CD14-positive monocyte (primary cell): ENCODE results near the gene MTTP. TPM values are rescaled to one million over a fixed set of nuclear protein-coding genes. Genes with fewer than 3 reads are reported as not detected.

Source experiments
- DNase-seq, 3 donors: peaks; one replicate each; pipeline ENCODE4 v3.0.0-alpha.2; 2011 to 2022
- H2AFZ ChIP-seq: 2 replicates; pipeline ENCODE4 v1.6.0; 2012; ENCODE audit warnings: mild to moderate bottlenecking, low read depth, low read length, inconsistent platforms; ENCODE audit not compliant: insufficient read depth, poor library complexity, severe bottlenecking
- H3K27ac ChIP-seq, 2 donors: 1 replicate in 1 of 2; 2 replicates in 1 of 2; pipeline ENCODE4 v1.5.1; 2012 to 2013; ENCODE audit warnings: low read length in 2 of 2, control low read depth in 1 of 2, inconsistent platforms in 1 of 2, low read depth in 1 of 2, mild to moderate bottlenecking in 1 of 2
- H3K27me3 ChIP-seq, 2 donors: one replicate each; pipeline versions ENCODE4 v1.6.0 to v1.6.1; 2011 to 2013; ENCODE audit warnings: low read length in 2 of 2; ENCODE audit not compliant: control insufficient read depth in 2 of 2, insufficient read depth in 2 of 2
- H3K36me3 ChIP-seq, 2 donors: replicated peaks in 1 of 2; 1 replicate in 1 of 2; 2 replicates in 1 of 2; pipeline versions ENCODE4 v1.5.1 to v1.6.1; 2012 to 2013; ENCODE audit warnings: low read length in 2 of 2, control low read depth in 1 of 2, inconsistent platforms in 1 of 2, mild to moderate bottlenecking in 1 of 2; ENCODE audit not compliant: insufficient read depth in 2 of 2, control insufficient read depth in 1 of 2
- H3K4me1 ChIP-seq, 2 donors: 1 replicate in 1 of 2; 2 replicates in 1 of 2; pipeline versions ENCODE4 v1.5.1 to v1.6.1; 2012 to 2013; ENCODE audit warnings: low read length in 2 of 2, control low read depth in 1 of 2, inconsistent platforms in 1 of 2, mild to moderate bottlenecking in 1 of 2, moderate library complexity in 1 of 2; ENCODE audit not compliant: insufficient read depth in 2 of 2, control insufficient read depth in 1 of 2
- H3K4me2 ChIP-seq: replicated peaks from 2 replicates; pipeline ENCODE3; 2012; ENCODE audit warnings: low read length, moderate library complexity, mild to moderate bottlenecking; ENCODE audit not compliant: poor library complexity, severe bottlenecking; ENCODE audit errors: extremely low read depth
- H3K4me3 ChIP-seq, 3 experiments: fragments of 200-600 bp in 1 of 3; sonication (generic) in 1 of 3; replicated peaks in 1 of 3; 1 replicate in 2 of 3; 2 replicates in 1 of 3; pipeline ENCODE4 v1.5.1; 2011 to 2013; ENCODE audit warnings: low read length in 3 of 3, mild to moderate bottlenecking in 3 of 3, control low read depth in 2 of 3, low read depth in 2 of 3, inconsistent platforms in 1 of 3, moderate library complexity in 1 of 3
- H3K79me2 ChIP-seq: 2 replicates; pipeline ENCODE4 v1.6.0; 2012; ENCODE audit warnings: mild to moderate bottlenecking, control low read depth, inconsistent platforms, low read length, moderate library complexity; ENCODE audit not compliant: insufficient read depth
- H3K9ac ChIP-seq: 2 replicates; pipeline ENCODE4 v1.6.0; 2017; ENCODE audit warnings: low read length, mild to moderate bottlenecking; ENCODE audit not compliant: insufficient read depth, poor library complexity, severe bottlenecking
- H3K9me3 ChIP-seq, 2 donors: replicated peaks in 1 of 2; 1 replicate in 1 of 2; 2 replicates in 1 of 2; pipeline versions ENCODE4 v1.5.1 to v1.6.1; 2012 to 2013; ENCODE audit warnings: low read length in 2 of 2, control low read depth in 1 of 2; ENCODE audit not compliant: control insufficient read depth in 1 of 2, insufficient read depth in 1 of 2
- H4K20me1 ChIP-seq: 2 replicates; pipeline ENCODE4 v1.6.0; 2012; ENCODE audit warnings: mild to moderate bottlenecking, low read length, control low read depth, moderate library complexity; ENCODE audit not compliant: insufficient read depth
- H3K27ac Mint-ChIP-seq, 7 donors: one replicate each; pipeline ENCODE4 v1.8.0; 2020; ENCODE audit warnings: mild to moderate bottlenecking in 7 of 7, mixed read lengths in 7 of 7, moderate library complexity in 6 of 7, inconsistent platforms in 2 of 7
- H3K27me3 Mint-ChIP-seq, 3 donors: one replicate each; pipeline ENCODE4 v1.8.0; 2021 to 2022; ENCODE audit warnings: low read depth in 3 of 3, mild to moderate bottlenecking in 3 of 3, mixed read lengths in 3 of 3, moderate library complexity in 3 of 3, inconsistent platforms in 1 of 3
- H3K36me3 Mint-ChIP-seq, 2 donors: one replicate each; pipeline ENCODE4 v1.8.0; 2020; ENCODE audit warnings: mixed read lengths in 2 of 2, inconsistent platforms in 1 of 2, mild to moderate bottlenecking in 1 of 2
- H3K4me1 Mint-ChIP-seq: one replicate; pipeline ENCODE4 v1.8.0; 2020; ENCODE audit warnings: mild to moderate bottlenecking, mixed read lengths
- H3K4me3 Mint-ChIP-seq, 2 donors: one replicate each; pipeline ENCODE4 v1.8.0; 2020; ENCODE audit warnings: mild to moderate bottlenecking in 2 of 2, mixed read lengths in 2 of 2, moderate library complexity in 1 of 2
- H3K9me3 Mint-ChIP-seq, 7 donors: one replicate each; pipeline ENCODE4 v1.8.0; 2020 to 2022; ENCODE audit warnings: mixed read lengths in 7 of 7, mild to moderate bottlenecking in 6 of 7, moderate library complexity in 6 of 7, inconsistent platforms in 2 of 7
- CTCF ChIP-seq: fragments of 200-600 bp; IDR thresholded peaks from one replicate; pipeline ENCODE4 v1.8.0; 2022; ENCODE audit warnings: antibody characterized with exemption, mild to moderate bottlenecking
- WGBS: methylation state at CpG from one replicate; pipeline ENCODE4 v1.1.5; 2013; ENCODE audit warnings: missing lambda C conversion rate; ENCODE audit not compliant: insufficient coverage; 5-methylcytosine and 5-hydroxymethylcytosine counted together
- intact Hi-C, 2 donors: fragments of 100-400 bp; cut with micrococcal nuclease; formaldehyde crosslinking; loops; one replicate each; pipeline versions ENCODE4 v1.15.0 to v1.15.1; 2023
- polyA plus RNA-seq, 3 donors: library from polyadenylated mRNA; depleted of rRNA in 1 of 3; unstranded in 2 of 3; stranded (reverse) in 1 of 3; fragments of 300-500 nt in 2 of 3; fragments of >200 nt in 1 of 3; fragmentation: Illumina TruSeq in 2 of 3; gene quantifications; 1 replicate in 2 of 3; 2 replicates in 1 of 3; pipeline ENCODE4 v1.2.3, GENCODE V29; 2012 to 2021

Gene MTTP
- polyA plus RNA-seq, 3 donors = not detected

- intact Hi-C loops = no loop called here
- Mint-ChIP-seq H3K4me1 (no peaks in the 10 kb centered on the region), H3K27ac (no peak overlapping the region), H3K36me3 (no peaks in the 10 kb centered on the region), H3K27me3 (peaks cover 0 to 6% (median 4%) of the 10 kb centered on the region in 3 donors), H3K9me3 (peaks cover 0 to 4% (median 0%) of the 10 kb centered on the region in 7 donors), H3K4me3 (no peak overlapping the region)
- Histone ChIP-seq H3K4me2 (no peak overlapping the region), H3K27me3 (peaks cover 0 to 2% of the 10 kb centered on the region in 2 donors), H3K4me3 (no peak overlapping the region), H2AFZ (no peak overlapping the region), H3K79me2 (no peaks in the 10 kb centered on the region), H3K36me3 (no peaks in the 10 kb centered on the region), H3K9me3 (no peaks in the 10 kb centered on the region), H3K9ac (no peak overlapping the region), H4K20me1 (no peaks in the 10 kb centered on the region), H3K4me1 (no peaks in the 10 kb centered on the region), H3K27ac (no peak overlapping the region)
- DNase-seq = no peak
- TF ChIP-seq CTCF = no peak
These were observed 12.7 kb downstream of the MTTP start for GRCh38 chr4:99587309-99587708.

DNA sequence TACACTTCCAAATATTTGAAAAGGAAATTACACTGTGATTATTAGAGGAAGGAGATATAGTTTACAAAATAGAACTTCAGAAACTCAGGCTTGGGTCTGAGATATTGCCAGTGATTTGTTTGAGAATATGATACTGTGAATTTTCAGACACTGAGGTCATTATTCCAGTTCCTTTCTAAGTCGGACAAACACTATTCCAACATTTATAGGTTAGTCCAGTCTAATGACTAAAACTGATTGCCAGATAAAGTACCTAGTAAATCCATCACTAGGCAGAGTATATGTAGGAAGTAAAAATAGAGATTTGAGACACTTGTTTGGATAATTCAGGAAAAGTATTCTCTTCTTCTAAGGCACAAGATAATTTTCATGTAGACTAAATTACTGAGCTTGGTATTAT, 13.2 kb downstream of the MTTP start:
- H3K9ac ChIP-seq = no peak overlapping the region
- peaks cover 0 to 2% of the 10 kb centered on the region in 2 donors for H3K27me3 ChIP-seq
- no CpG with 5 or more reads among the region's 1 CpG for WGBS
- no peaks in the 10 kb centered on the region for H3K4me1 ChIP-seq
- H4K20me1 ChIP-seq = no peaks in the 10 kb centered on the region
- H3K36me3 ChIP-seq = no peaks in the 10 kb centered on the region
- no peak overlapping the region for H3K4me3 ChIP-seq
- no peaks in the 10 kb centered on the region for H3K79me2 ChIP-seq
- no peak overlapping the region for H3K4me2 ChIP-seq
- DNase-seq = no peak
- no peaks in the 10 kb centered on the region for H3K4me1 Mint-ChIP-seq
- H3K27ac ChIP-seq = no peak overlapping the region
- no peaks in the 10 kb centered on the region for H3K36me3 Mint-ChIP-seq
- peaks cover 0 to 6% (median 4%) of the 10 kb centered on the region in 3 donors for H3K27me3 Mint-ChIP-seq
- H2AFZ ChIP-seq = no peak overlapping the region
- H3K9me3 Mint-ChIP-seq = peaks cover 0 to 4% (median 0%) of the 10 kb centered on the region in 7 donors
- no peaks in the 10 kb centered on the region for H3K9me3 ChIP-seq
- no peak for TF ChIP-seq CTCF
- intact Hi-C loops = no loop called here
- no peak overlapping the region for H3K4me3 Mint-ChIP-seq
- H3K27ac Mint-ChIP-seq = no peak overlapping the region
